SK-N-SH (cell line): ENCODE data around the gene ASB4. TPM values are rescaled to one million over a fixed set of nuclear protein-coding genes. Genes with fewer than 3 reads are reported as not detected.

Source experiments
- CTCF ChIA-PET: fragments of 300-600, 350-600 bp; formaldehyde crosslinking; extraction: SDS; loops from one replicate; lab custom pipeline; 2021; lab: Yijun Ruan, JAX
- POLR2A ChIA-PET: fragments of 350-600 bp; sonication (Branson Sonifier 250); formaldehyde crosslinking; extraction: SDS; loops from one replicate; lab custom pipeline; 2020; ENCODE audit warnings: antibody characterized with exemption, inconsistent platforms; lab: Yijun Ruan, JAX
- DNase-seq: peaks from one replicate; pipeline ENCODE4 v3.0.0; 2012
- H2AFZ ChIP-seq: fragments of 200-600 bp; sonication (generic); 2 replicates; pipeline ENCODE4 v1.8.1; 2016; ENCODE audit warnings: antibody characterized with exemption, mild to moderate bottlenecking, low read depth
- H3F3A ChIP-seq: fragments of 200-600 bp; sonication (generic); replicated peaks from 2 replicates; pipeline ENCODE3; 2016; ENCODE audit warnings: antibody characterized with exemption, mild to moderate bottlenecking; ENCODE audit not compliant: insufficient read depth
- H3K27ac ChIP-seq, 2 experiments: fragments of 200-500 bp in 1 of 2; fragments of 200-600 bp in 1 of 2; sonication (Bioruptor generic) in 1 of 2; sonication (generic), shearing (Covaris generic) in 1 of 2; 2 replicates each; pipeline versions ENCODE4 v1.5.1 to v1.6.1; 2014 to 2016; ENCODE audit warnings: low read depth in 2 of 2, inconsistent platforms in 1 of 2, low read length in 1 of 2, mild to moderate bottlenecking in 1 of 2, mixed read lengths in 1 of 2
- H3K27me3 ChIP-seq: fragments of 200-600 bp; sonication (generic), shearing (Covaris generic); 2 replicates; pipeline ENCODE4 v1.6.1; 2016; ENCODE audit warnings: mixed run types; ENCODE audit not compliant: insufficient read depth
- H3K36me3 ChIP-seq, 2 experiments: fragments of 200-500 bp in 1 of 2; fragments of 200-600 bp in 1 of 2; sonication (Bioruptor generic) in 1 of 2; sonication (generic) in 1 of 2; replicated peaks in 1 of 2; 2 replicates each; pipeline versions ENCODE3 to v1.5.1; 2014 to 2016; ENCODE audit warnings: low read length in 1 of 2, mild to moderate bottlenecking in 1 of 2; ENCODE audit not compliant: insufficient read depth in 2 of 2, control insufficient read depth in 1 of 2
- H3K4me1 ChIP-seq, 2 experiments: fragments of 200-500 bp in 1 of 2; fragments of 200-600 bp in 1 of 2; sonication (Bioruptor generic) in 1 of 2; sonication (generic), shearing (Covaris generic) in 1 of 2; 2 replicates each; pipeline versions ENCODE4 v1.5.1 to v1.6.1; 2014 to 2016; ENCODE audit warnings: low read depth in 1 of 2, low read length in 1 of 2, mixed run types in 1 of 2; ENCODE audit not compliant: insufficient read depth in 2 of 2, control insufficient read depth in 1 of 2
- H3K4me2 ChIP-seq: fragments of 200-600 bp; sonication (generic), shearing (Covaris generic); 2 replicates; pipeline ENCODE4 v1.6.1; 2017; ENCODE audit warnings: mixed run types
- H3K4me3 ChIP-seq, 2 experiments: fragments of 200-500 bp in 1 of 2; fragments of 200-600 bp in 1 of 2; sonication (Bioruptor generic) in 1 of 2; sonication (generic), shearing (Covaris generic) in 1 of 2; 2 replicates each; pipeline versions ENCODE4 v1.5.1 to v1.8.1; 2014 to 2016; ENCODE audit warnings: low read depth in 2 of 2, inconsistent platforms in 1 of 2, low read length in 1 of 2, mild to moderate bottlenecking in 1 of 2, mixed read lengths in 1 of 2, moderate library complexity in 1 of 2
- H3K79me2 ChIP-seq: fragments of 200-600 bp; sonication (generic); 2 replicates; pipeline ENCODE4 v1.8.1; 2017; ENCODE audit warnings: mild to moderate bottlenecking; ENCODE audit not compliant: insufficient read depth
- H3K9ac ChIP-seq: fragments of 200-600 bp; sonication (generic); 2 replicates; pipeline ENCODE4 v1.6.1; 2017; ENCODE audit warnings: mixed run types
- H3K9me2 ChIP-seq: fragments of 200-600 bp; sonication (generic); 2 replicates; pipeline ENCODE4 v1.6.1; 2017; ENCODE audit warnings: mixed run types
- H3K9me3 ChIP-seq: fragments of 200-600 bp; sonication (generic); 2 replicates; pipeline ENCODE4 v1.6.1; 2017; ENCODE audit warnings: mixed run types, mild to moderate bottlenecking, moderate library complexity
- H4K20me1 ChIP-seq: fragments of 200-600 bp; sonication (generic); 2 replicates; pipeline ENCODE4 v1.6.1; 2017; ENCODE audit warnings: mild to moderate bottlenecking, mixed run types; ENCODE audit not compliant: insufficient read depth
- EZH2phosphoT487 ChIP-seq: fragments of 200-600 bp; sonication (generic); IDR thresholded peaks from 2 replicates; pipeline ENCODE4 v1.6.1; 2017; ENCODE audit warnings: low read depth, mixed run types, mild to moderate bottlenecking, antibody characterized with exemption, moderate library complexity, borderline replicate concordance
- FOXJ3 ChIP-seq: sonication (generic); formaldehyde crosslinking; IDR thresholded peaks from 2 replicates; pipeline ENCODE4 v1.5.1; 2020; ENCODE audit warnings: mild to moderate bottlenecking, missing genetic modification reagents
- FOXM1 ChIP-seq: IDR thresholded peaks from 2 replicates; pipeline ENCODE4 v1.4.0; 2012; ENCODE audit warnings: low read depth, mild to moderate bottlenecking
- GATA2 ChIP-seq: sonication (generic); formaldehyde crosslinking; IDR thresholded peaks from 2 replicates; pipeline ENCODE4 v1.5.0; 2020; ENCODE audit warnings: mild to moderate bottlenecking, missing genetic modification reagents
- NFIC ChIP-seq: IDR thresholded peaks from 2 replicates; pipeline ENCODE4 v1.4.0; 2012; ENCODE audit warnings: borderline replicate concordance
- NRF1 ChIP-seq: IDR thresholded peaks from 2 replicates; pipeline ENCODE4 v1.6.1; 2012; ENCODE audit warnings: low read depth, mild to moderate bottlenecking, low read length
- POLR2AphosphoS5 ChIP-seq: IDR thresholded peaks from 2 replicates; pipeline ENCODE4 v1.6.1; 2012; ENCODE audit warnings: low read depth, low read length
- RAD21 ChIP-seq: IDR thresholded peaks from 2 replicates; pipeline ENCODE4 v1.6.1; 2012; ENCODE audit warnings: mild to moderate bottlenecking, low read length
- RCOR1 ChIP-seq: fragments of 150-350 bp; IDR thresholded peaks from 2 replicates; pipeline ENCODE4 v1.6.1; 2017; ENCODE audit warnings: antibody characterized with exemption, low read length
- RFX5 ChIP-seq: IDR thresholded peaks from 2 replicates; pipeline ENCODE4 v1.6.1; 2012; ENCODE audit warnings: mild to moderate bottlenecking, improper control_type of control experiment, low read length
- RXRA ChIP-seq: IDR thresholded peaks from 2 replicates; pipeline ENCODE4 v1.4.0; 2012; ENCODE audit warnings: low read depth, mild to moderate bottlenecking, borderline replicate concordance
- SIN3A ChIP-seq: IDR thresholded peaks from 2 replicates; pipeline ENCODE4 v1.6.1; 2012; ENCODE audit warnings: low read depth, mild to moderate bottlenecking, low read length, moderate library complexity, borderline replicate concordance
- TAF1 ChIP-seq: IDR thresholded peaks from 2 replicates; pipeline ENCODE4 v1.6.1; 2012; ENCODE audit warnings: low read depth, mild to moderate bottlenecking, low read length, moderate library complexity, borderline replicate concordance
- TCF12 ChIP-seq: IDR thresholded peaks from 2 replicates; pipeline ENCODE4 v1.4.0; 2012
- TEAD4 ChIP-seq: IDR thresholded peaks from 2 replicates; pipeline ENCODE4 v1.4.0; 2012; ENCODE audit warnings: mild to moderate bottlenecking, borderline replicate concordance; ENCODE audit not compliant: insufficient read depth
- WGBS: methylation state at CpG from one replicate; pipeline ENCODE4 v1.1.6; 2017; ENCODE audit warnings: low lambda C conversion rate; 5-methylcytosine and 5-hydroxymethylcytosine counted together
- polyA plus RNA-seq, 3 experiments: library from polyadenylated mRNA; depleted of rRNA; stranded (reverse); fragments of >200 nt; gene quantifications; 2 replicates each; pipeline ENCODE4 v1.2.3, GENCODE V29; 2012
- TF ChIP-seq, protein P1 (sequence below): IDR thresholded peaks from 2 replicates; pipeline ENCODE4 v1.6.1; 2012; ENCODE audit warnings: mild to moderate bottlenecking, low read depth, low read length, moderate library complexity
- TF ChIP-seq, protein P2 (sequence below): IDR thresholded peaks from 2 replicates; pipeline ENCODE4 v1.4.0; 2012; ENCODE audit warnings: low read depth
- TF ChIP-seq, protein P3 (sequence below): IDR thresholded peaks from 2 replicates; pipeline ENCODE4 v1.4.0; 2012; ENCODE audit warnings: low read depth, borderline replicate concordance
- TF ChIP-seq, protein P4 (sequence below): fragments of 150-350 bp; IDR thresholded peaks from 2 replicates; pipeline ENCODE4 v1.6.1; 2016; ENCODE audit warnings: mild to moderate bottlenecking, low read depth, low read length

ASB4 gene
- polyA plus RNA-seq, 1 of the 3 experiments (the other 2 are of a cell fraction): not detected

DNA sequence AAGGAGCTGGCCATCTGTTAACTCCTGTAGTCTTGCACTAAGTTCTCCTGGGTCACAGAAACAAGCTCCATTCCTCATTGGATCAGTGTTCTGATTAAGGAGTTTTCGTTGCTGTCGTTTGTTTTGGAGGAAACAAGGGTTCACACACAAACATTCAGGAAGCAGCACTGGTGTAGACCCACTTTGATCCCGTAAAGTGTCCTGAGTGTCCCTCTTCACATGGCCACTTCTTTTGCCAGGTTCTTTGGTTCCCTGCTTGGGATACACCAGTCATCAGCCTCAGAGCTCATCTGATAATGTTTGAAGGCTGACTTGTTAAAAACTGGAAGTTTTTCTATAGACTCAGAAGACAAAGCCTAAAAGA lies 99.7 kb downstream of the ASB4 start:
- Histone ChIP-seq H3F3A (no peaks in the 10 kb centered on the region), H3K36me3 (no peaks in the 10 kb centered on the region), H3K9me3 (no peaks in the 10 kb centered on the region), H3K4me2 (no peak overlapping the region), H3K4me3 (no peak overlapping the region), H3K4me1 (no peaks in the 10 kb centered on the region), H2AFZ (no peak overlapping the region), H3K27ac (no peak overlapping the region), H3K9me2 (no peaks in the 10 kb centered on the region), H3K27me3 (no peaks in the 10 kb centered on the region; the same call in 1 of the 2 replicates), H3K9ac (no peak overlapping the region), H4K20me1 (no peaks in the 10 kb centered on the region), H3K79me2 (no peaks in the 10 kb centered on the region)
- no peak for DNase-seq
- no peak for TF ChIP-seq GATA2
- no peak for TF ChIP-seq POLR2AphosphoS5
- no peak for TF ChIP-seq RCOR1
- no peak for TF ChIP-seq EZH2phosphoT487
- no peak for TF ChIP-seq RFX5
- TF ChIP-seq RXRA: no peak
- no peak for TF ChIP-seq NRF1
- TF ChIP-seq NFIC: no peak
- no peak for TF ChIP-seq SIN3A
- TF ChIP-seq, protein P1, sequence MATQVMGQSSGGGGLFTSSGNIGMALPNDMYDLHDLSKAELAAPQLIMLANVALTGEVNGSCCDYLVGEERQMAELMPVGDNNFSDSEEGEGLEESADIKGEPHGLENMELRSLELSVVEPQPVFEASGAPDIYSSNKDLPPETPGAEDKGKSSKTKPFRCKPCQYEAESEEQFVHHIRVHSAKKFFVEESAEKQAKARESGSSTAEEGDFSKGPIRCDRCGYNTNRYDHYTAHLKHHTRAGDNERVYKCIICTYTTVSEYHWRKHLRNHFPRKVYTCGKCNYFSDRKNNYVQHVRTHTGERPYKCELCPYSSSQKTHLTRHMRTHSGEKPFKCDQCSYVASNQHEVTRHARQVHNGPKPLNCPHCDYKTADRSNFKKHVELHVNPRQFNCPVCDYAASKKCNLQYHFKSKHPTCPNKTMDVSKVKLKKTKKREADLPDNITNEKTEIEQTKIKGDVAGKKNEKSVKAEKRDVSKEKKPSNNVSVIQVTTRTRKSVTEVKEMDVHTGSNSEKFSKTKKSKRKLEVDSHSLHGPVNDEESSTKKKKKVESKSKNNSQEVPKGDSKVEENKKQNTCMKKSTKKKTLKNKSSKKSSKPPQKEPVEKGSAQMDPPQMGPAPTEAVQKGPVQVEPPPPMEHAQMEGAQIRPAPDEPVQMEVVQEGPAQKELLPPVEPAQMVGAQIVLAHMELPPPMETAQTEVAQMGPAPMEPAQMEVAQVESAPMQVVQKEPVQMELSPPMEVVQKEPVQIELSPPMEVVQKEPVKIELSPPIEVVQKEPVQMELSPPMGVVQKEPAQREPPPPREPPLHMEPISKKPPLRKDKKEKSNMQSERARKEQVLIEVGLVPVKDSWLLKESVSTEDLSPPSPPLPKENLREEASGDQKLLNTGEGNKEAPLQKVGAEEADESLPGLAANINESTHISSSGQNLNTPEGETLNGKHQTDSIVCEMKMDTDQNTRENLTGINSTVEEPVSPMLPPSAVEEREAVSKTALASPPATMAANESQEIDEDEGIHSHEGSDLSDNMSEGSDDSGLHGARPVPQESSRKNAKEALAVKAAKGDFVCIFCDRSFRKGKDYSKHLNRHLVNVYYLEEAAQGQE: no peak
- TF ChIP-seq, protein P2, sequence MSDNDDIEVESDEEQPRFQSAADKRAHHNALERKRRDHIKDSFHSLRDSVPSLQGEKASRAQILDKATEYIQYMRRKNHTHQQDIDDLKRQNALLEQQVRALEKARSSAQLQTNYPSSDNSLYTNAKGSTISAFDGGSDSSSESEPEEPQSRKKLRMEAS: no peak
- TF ChIP-seq, protein P3, sequence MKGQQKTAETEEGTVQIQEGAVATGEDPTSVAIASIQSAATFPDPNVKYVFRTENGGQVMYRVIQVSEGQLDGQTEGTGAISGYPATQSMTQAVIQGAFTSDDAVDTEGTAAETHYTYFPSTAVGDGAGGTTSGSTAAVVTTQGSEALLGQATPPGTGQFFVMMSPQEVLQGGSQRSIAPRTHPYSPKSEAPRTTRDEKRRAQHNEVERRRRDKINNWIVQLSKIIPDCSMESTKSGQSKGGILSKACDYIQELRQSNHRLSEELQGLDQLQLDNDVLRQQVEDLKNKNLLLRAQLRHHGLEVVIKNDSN: no peak
- TF ChIP-seq TCF12: no peak
- no peak for TF ChIP-seq FOXM1
- no peak for TF ChIP-seq TAF1
- no peak for TF ChIP-seq RAD21
- no peak for TF ChIP-seq TEAD4
- TF ChIP-seq, protein P4, sequence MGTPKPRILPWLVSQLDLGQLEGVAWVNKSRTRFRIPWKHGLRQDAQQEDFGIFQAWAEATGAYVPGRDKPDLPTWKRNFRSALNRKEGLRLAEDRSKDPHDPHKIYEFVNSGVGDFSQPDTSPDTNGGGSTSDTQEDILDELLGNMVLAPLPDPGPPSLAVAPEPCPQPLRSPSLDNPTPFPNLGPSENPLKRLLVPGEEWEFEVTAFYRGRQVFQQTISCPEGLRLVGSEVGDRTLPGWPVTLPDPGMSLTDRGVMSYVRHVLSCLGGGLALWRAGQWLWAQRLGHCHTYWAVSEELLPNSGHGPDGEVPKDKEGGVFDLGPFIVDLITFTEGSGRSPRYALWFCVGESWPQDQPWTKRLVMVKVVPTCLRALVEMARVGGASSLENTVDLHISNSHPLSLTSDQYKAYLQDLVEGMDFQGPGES: no peak
- no peak for TF ChIP-seq FOXJ3 (CRISPR knock-in tag)
- WGBS: 17% methylated on average over 3 of the region's 3 CpGs
- ChIA-PET CTCF (interaction anchor here (0.7 kb wide), 1 partner anchor 25 kb away, joined by 3 read pairs; no protein-coding TSS in a partner anchor), POLR2A (no interaction called here)
